C4-2B (cell line): ENCODE data around the gene CPZ.

Source experiments
- CTCF ChIP-seq: fragments of 450-650 bp; conservative IDR thresholded peaks from 2 replicates; pipeline ENCODE4 v1.5.1; 2017; ENCODE audit warnings: mild to moderate bottlenecking
- ZFX ChIP-seq: fragments of 450-650 bp; IDR thresholded peaks from 2 replicates; pipeline ENCODE4 v1.6.1; 2017

GRCh38 chr4:8652181-8653078 is 59.9 kb downstream of the CPZ start:
- no peak for TF ChIP-seq CTCF
- no peak for TF ChIP-seq ZFX
